GM23338 (cell line): ENCODE results near the gene FBXO9. TPM values are rescaled to one million over a fixed set of nuclear protein-coding genes. Genes with fewer than 3 reads are reported as not detected.

Experiments
- ATAC-seq: fragments of 200-7000 bp; cut with Tn5 transposase; 3 replicates; pipeline ENCODE4 v1.9.1; 2020
- DNase-seq: peaks from one replicate; pipeline ENCODE4 v3.0.0-alpha.2; 2015; ENCODE audit warnings: low spot score
- H2AFZ ChIP-seq: fragments of 200-600 bp; sonication (generic); 2 replicates; pipeline ENCODE4 v1.8.0; 2016; ENCODE audit warnings: antibody characterized with exemption, mild to moderate bottlenecking, moderate library complexity
- H3F3A ChIP-seq: fragments of 200-600 bp; sonication (generic); replicated peaks from 2 replicates; pipeline ENCODE4 v1.8.0; 2017; ENCODE audit warnings: antibody characterized with exemption, mixed run types, low read depth
- H3K27ac ChIP-seq: fragments of 200-600 bp; sonication (generic); 2 replicates; pipeline ENCODE4 v1.6.1; 2016; ENCODE audit warnings: low read depth
- H3K27me3 ChIP-seq: fragments of 200-600 bp; sonication (generic); 2 replicates; pipeline ENCODE4 v1.8.0; 2016; ENCODE audit warnings: mild to moderate bottlenecking, mixed run types, moderate library complexity; ENCODE audit not compliant: insufficient read depth
- H3K36me3 ChIP-seq: fragments of 200-600 bp; sonication (generic); 2 replicates; pipeline ENCODE4 v1.8.0; 2016; ENCODE audit warnings: mild to moderate bottlenecking; ENCODE audit not compliant: insufficient read depth
- H3K4me1 ChIP-seq: fragments of 200-600 bp; sonication (generic); 2 replicates; pipeline ENCODE4 v1.8.0; 2016; ENCODE audit warnings: mild to moderate bottlenecking, moderate library complexity; ENCODE audit not compliant: insufficient read depth
- H3K4me2 ChIP-seq: fragments of 200-600 bp; sonication (generic); 2 replicates; pipeline ENCODE4 v1.7.1; 2017; ENCODE audit warnings: mixed run types
- H3K4me3 ChIP-seq: fragments of 200-600 bp; sonication (generic); 2 replicates; pipeline ENCODE4 v1.6.1; 2016; ENCODE audit warnings: mixed run types
- H3K79me2 ChIP-seq: fragments of 200-600 bp; sonication (generic); replicated peaks from 2 replicates; pipeline ENCODE4 v1.8.0; 2017; ENCODE audit warnings: mild to moderate bottlenecking; ENCODE audit not compliant: insufficient read depth
- H3K9me2 ChIP-seq: fragments of 200-600 bp; sonication (generic); 2 replicates; pipeline ENCODE4 v1.8.0; 2017; ENCODE audit not compliant: insufficient read depth
- H4K20me1 ChIP-seq: fragments of 200-600 bp; sonication (generic); replicated peaks from 2 replicates; pipeline ENCODE4 v1.8.0; 2017; ENCODE audit warnings: mild to moderate bottlenecking; ENCODE audit not compliant: insufficient read depth
- H3K27ac Mint-ChIP-seq: 2 replicates; pipeline ENCODE4 v1.8.0; 2020; ENCODE audit warnings: inconsistent platforms, mild to moderate bottlenecking, moderate library complexity, mixed read lengths
- H3K27me3 Mint-ChIP-seq: 3 replicates; pipeline ENCODE4 v1.8.0; 2022; ENCODE audit warnings: low read depth, mild to moderate bottlenecking, moderate library complexity, mixed read lengths, inconsistent platforms; ENCODE audit not compliant: insufficient read depth, poor library complexity
- H3K36me3 Mint-ChIP-seq: 3 replicates; pipeline ENCODE4 v1.8.0; 2021; ENCODE audit warnings: low read depth, mild to moderate bottlenecking, inconsistent platforms, moderate library complexity, mixed read lengths
- H3K4me1 Mint-ChIP-seq: 3 replicates; pipeline ENCODE4 v1.8.0; 2020; ENCODE audit warnings: mild to moderate bottlenecking, inconsistent platforms, mixed read lengths
- H3K4me3 Mint-ChIP-seq: 3 replicates; pipeline ENCODE4 v1.8.0; 2021; ENCODE audit warnings: moderate library complexity, mild to moderate bottlenecking, inconsistent platforms, mixed read lengths
- H3K9me3 Mint-ChIP-seq: 3 replicates; pipeline ENCODE4 v1.8.0; 2020; ENCODE audit warnings: moderate library complexity, mild to moderate bottlenecking, inconsistent platforms, mixed read lengths
- CREB1 ChIP-seq: fragments of 250-450 bp; sonication (Bioruptor Pico); IDR thresholded peaks from 2 replicates; pipeline ENCODE4 v1.5.0; 2020; ENCODE audit warnings: low read depth, mild to moderate bottlenecking, moderate library complexity
- EZH2phosphoT487 ChIP-seq: fragments of 200-600 bp; sonication (generic); IDR thresholded peaks from one replicate; pipeline ENCODE4 v1.8.1; 2018; ENCODE audit warnings: antibody characterized with exemption; ENCODE audit not compliant: unreplicated experiment
- JUNB ChIP-seq: IDR thresholded peaks from one replicate; pipeline ENCODE4 v1.6.1; 2016; ENCODE audit warnings: antibody characterized with exemption; ENCODE audit not compliant: unreplicated experiment
- NANOG ChIP-seq: IDR thresholded peaks from 2 replicates; pipeline ENCODE4 v1.6.1; 2016; ENCODE audit warnings: antibody characterized with exemption, borderline replicate concordance
- POLR2AphosphoS5 ChIP-seq: IDR thresholded peaks from 2 replicates; pipeline ENCODE4 v1.6.1; 2016; ENCODE audit warnings: antibody characterized with exemption, low read depth
- STAT1 ChIP-seq: IDR thresholded peaks from one replicate; pipeline ENCODE4 v1.6.1; 2016; ENCODE audit warnings: antibody characterized with exemption; ENCODE audit not compliant: unreplicated experiment
- ZNF114 ChIP-seq: fragments of 250-450 bp; sonication (Bioruptor Pico); IDR thresholded peaks from 2 replicates; pipeline ENCODE4 v1.5.0; 2020; ENCODE audit warnings: mild to moderate bottlenecking, moderate library complexity
- ZNF331 ChIP-seq: fragments of 250-450 bp; sonication (Bioruptor Pico); IDR thresholded peaks from 2 replicates; pipeline ENCODE4 v1.5.0; 2020; ENCODE audit warnings: low read depth, mild to moderate bottlenecking, moderate library complexity
- polyA plus RNA-seq: library from polyadenylated mRNA; unstranded; fragments of >200 nt; fragmentation: Nextera tagmentation; extraction: Ambion mirVana; gene quantifications from 2 replicates; pipeline ENCODE4 v1.2.1, GENCODE V29; 2016
- total RNA-seq: library from RNA; depleted of rRNA; stranded (reverse); fragments of >200 nt; shearing (Covaris generic); gene quantifications from 2 replicates; pipeline ENCODE4 v1.2.3, GENCODE V29; 2014
- TF ChIP-seq, protein P1 (sequence below): fragments of 250-450 bp; sonication (Bioruptor Pico); IDR thresholded peaks from 2 replicates; pipeline ENCODE4 v1.5.0; 2020; ENCODE audit warnings: mild to moderate bottlenecking, moderate library complexity
- TF ChIP-seq, protein P2 (sequence below), 2 experiments: fragments of 200-600 bp in 1 of 2; sonication (generic) in 1 of 2; conservative IDR thresholded peaks; 2 replicates each; pipeline versions ENCODE4 v1.5.1 to v1.6.1; 2016 to 2017; ENCODE audit warnings: antibody characterized with exemption in 2 of 2, low read depth in 2 of 2, mild to moderate bottlenecking in 2 of 2, moderate library complexity in 1 of 2
- TF ChIP-seq, protein P3 (sequence below): IDR thresholded peaks from one replicate; pipeline ENCODE4 v1.6.1; 2018; ENCODE audit warnings: antibody characterized with exemption; ENCODE audit not compliant: unreplicated experiment
- TF ChIP-seq, protein P4 (sequence below): IDR thresholded peaks from 2 replicates; pipeline ENCODE4 v1.6.1; 2016; ENCODE audit warnings: antibody characterized with exemption

Gene FBXO9
- total and polyA plus RNA-seq, 2 experiments from 2014 or later = 29.8 to 32.8 TPM

DNA sequence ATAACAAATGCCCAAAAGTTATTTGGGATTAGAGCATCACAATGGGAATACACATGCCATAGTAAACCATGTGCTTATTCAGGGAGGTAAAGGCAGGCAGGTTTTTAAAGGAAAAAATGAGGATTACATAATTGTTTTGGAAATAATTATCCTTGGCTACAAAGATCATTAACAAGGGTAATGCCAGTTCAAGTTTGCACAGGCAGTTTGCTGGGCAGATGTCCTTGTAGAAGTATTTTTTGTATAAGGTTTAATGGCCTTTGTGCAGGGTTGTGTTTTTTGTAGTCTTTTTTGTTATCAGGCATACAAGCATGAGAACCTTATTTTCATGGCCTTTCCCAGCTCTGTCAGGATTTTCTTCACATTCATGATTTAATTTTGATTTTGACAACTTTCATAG is 24.7 kb downstream of the FBXO9 start:
- H3K4me1 Mint-ChIP-seq = no peaks in the 10 kb centered on the region
- no peak overlapping the region for H2AFZ ChIP-seq
- DNase-seq = no peak
- no peak for ATAC-seq
- H3K4me1 ChIP-seq = no peaks in the 10 kb centered on the region
- no peak overlapping the region for H3K27ac ChIP-seq
- H3K4me3 Mint-ChIP-seq = no peak overlapping the region
- peaks cover 20% of the 10 kb centered on the region; the same call in 1 of the 2 replicates for H3K36me3 ChIP-seq
- no peaks in the 10 kb centered on the region for H3F3A ChIP-seq
- no peak overlapping the region for H3K27ac Mint-ChIP-seq
- H3K9me2 ChIP-seq = no peaks in the 10 kb centered on the region
- peaks cover 35% of the 10 kb centered on the region for H3K36me3 Mint-ChIP-seq
- no peak overlapping the region for H3K4me2 ChIP-seq
- H3K9me3 Mint-ChIP-seq = no peaks in the 10 kb centered on the region
- no peaks in the 10 kb centered on the region for H3K27me3 Mint-ChIP-seq
- TF ChIP-seq, protein P1, sequence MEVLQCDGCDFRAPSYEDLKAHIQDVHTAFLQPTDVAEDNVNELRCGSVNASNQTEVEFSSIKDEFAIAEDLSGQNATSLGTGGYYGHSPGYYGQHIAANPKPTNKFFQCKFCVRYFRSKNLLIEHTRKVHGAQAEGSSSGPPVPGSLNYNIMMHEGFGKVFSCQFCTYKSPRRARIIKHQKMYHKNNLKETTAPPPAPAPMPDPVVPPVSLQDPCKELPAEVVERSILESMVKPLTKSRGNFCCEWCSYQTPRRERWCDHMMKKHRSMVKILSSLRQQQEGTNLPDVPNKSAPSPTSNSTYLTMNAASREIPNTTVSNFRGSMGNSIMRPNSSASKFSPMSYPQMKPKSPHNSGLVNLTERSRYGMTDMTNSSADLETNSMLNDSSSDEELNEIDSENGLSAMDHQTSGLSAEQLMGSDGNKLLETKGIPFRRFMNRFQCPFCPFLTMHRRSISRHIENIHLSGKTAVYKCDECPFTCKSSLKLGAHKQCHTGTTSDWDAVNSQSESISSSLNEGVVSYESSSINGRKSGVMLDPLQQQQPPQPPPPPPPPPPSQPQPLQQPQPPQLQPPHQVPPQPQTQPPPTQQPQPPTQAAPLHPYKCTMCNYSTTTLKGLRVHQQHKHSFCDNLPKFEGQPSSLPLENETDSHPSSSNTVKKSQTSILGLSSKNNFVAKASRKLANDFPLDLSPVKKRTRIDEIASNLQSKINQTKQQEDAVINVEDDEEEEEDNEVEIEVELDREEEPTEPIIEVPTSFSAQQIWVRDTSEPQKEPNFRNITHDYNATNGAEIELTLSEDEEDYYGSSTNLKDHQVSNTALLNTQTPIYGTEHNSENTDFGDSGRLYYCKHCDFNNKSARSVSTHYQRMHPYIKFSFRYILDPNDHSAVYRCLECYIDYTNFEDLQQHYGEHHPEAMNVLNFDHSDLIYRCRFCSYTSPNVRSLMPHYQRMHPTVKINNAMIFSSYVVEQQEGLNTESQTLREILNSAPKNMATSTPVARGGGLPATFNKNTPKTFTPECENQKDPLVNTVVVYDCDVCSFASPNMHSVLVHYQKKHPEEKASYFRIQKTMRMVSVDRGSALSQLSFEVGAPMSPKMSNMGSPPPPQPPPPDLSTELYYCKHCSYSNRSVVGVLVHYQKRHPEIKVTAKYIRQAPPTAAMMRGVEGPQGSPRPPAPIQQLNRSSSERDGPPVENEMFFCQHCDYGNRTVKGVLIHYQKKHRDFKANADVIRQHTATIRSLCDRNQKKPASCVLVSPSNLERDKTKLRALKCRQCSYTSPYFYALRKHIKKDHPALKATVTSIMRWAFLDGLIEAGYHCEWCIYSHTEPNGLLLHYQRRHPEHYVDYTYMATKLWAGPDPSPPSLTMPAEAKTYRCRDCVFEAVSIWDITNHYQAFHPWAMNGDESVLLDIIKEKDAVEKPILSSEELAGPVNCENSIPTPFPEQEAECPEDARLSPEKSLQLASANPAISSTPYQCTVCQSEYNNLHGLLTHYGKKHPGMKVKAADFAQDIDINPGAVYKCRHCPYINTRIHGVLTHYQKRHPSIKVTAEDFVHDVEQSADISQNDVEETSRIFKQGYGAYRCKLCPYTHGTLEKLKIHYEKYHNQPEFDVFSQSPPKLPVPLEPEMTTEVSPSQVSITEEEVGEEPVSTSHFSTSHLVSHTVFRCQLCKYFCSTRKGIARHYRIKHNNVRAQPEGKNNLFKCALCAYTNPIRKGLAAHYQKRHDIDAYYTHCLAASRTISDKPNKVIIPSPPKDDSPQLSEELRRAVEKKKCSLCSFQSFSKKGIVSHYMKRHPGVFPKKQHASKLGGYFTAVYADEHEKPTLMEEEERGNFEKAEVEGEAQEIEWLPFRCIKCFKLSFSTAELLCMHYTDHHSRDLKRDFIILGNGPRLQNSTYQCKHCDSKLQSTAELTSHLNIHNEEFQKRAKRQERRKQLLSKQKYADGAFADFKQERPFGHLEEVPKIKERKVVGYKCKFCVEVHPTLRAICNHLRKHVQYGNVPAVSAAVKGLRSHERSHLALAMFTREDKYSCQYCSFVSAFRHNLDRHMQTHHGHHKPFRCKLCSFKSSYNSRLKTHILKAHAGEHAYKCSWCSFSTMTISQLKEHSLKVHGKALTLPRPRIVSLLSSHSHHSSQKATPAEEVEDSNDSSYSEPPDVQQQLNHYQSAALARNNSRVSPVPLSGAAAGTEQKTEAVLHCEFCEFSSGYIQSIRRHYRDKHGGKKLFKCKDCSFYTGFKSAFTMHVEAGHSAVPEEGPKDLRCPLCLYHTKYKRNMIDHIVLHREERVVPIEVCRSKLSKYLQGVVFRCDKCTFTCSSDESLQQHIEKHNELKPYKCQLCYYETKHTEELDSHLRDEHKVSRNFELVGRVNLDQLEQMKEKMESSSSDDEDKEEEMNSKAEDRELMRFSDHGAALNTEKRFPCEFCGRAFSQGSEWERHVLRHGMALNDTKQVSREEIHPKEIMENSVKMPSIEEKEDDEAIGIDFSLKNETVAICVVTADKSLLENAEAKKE (CRISPR knock-in tag) = no peak
- no peak for TF ChIP-seq ZNF331 (CRISPR knock-in tag)
- no peak for TF ChIP-seq NANOG
- no peak for TF ChIP-seq ZNF114 (CRISPR knock-in tag)
- TF ChIP-seq, protein P2, sequence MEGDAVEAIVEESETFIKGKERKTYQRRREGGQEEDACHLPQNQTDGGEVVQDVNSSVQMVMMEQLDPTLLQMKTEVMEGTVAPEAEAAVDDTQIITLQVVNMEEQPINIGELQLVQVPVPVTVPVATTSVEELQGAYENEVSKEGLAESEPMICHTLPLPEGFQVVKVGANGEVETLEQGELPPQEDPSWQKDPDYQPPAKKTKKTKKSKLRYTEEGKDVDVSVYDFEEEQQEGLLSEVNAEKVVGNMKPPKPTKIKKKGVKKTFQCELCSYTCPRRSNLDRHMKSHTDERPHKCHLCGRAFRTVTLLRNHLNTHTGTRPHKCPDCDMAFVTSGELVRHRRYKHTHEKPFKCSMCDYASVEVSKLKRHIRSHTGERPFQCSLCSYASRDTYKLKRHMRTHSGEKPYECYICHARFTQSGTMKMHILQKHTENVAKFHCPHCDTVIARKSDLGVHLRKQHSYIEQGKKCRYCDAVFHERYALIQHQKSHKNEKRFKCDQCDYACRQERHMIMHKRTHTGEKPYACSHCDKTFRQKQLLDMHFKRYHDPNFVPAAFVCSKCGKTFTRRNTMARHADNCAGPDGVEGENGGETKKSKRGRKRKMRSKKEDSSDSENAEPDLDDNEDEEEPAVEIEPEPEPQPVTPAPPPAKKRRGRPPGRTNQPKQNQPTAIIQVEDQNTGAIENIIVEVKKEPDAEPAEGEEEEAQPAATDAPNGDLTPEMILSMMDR (conservative IDR thresholded peaks at IDR 0.05; ENCODE audit: low read depth in 2 of 2) = no peak
- TF ChIP-seq, protein P3, sequence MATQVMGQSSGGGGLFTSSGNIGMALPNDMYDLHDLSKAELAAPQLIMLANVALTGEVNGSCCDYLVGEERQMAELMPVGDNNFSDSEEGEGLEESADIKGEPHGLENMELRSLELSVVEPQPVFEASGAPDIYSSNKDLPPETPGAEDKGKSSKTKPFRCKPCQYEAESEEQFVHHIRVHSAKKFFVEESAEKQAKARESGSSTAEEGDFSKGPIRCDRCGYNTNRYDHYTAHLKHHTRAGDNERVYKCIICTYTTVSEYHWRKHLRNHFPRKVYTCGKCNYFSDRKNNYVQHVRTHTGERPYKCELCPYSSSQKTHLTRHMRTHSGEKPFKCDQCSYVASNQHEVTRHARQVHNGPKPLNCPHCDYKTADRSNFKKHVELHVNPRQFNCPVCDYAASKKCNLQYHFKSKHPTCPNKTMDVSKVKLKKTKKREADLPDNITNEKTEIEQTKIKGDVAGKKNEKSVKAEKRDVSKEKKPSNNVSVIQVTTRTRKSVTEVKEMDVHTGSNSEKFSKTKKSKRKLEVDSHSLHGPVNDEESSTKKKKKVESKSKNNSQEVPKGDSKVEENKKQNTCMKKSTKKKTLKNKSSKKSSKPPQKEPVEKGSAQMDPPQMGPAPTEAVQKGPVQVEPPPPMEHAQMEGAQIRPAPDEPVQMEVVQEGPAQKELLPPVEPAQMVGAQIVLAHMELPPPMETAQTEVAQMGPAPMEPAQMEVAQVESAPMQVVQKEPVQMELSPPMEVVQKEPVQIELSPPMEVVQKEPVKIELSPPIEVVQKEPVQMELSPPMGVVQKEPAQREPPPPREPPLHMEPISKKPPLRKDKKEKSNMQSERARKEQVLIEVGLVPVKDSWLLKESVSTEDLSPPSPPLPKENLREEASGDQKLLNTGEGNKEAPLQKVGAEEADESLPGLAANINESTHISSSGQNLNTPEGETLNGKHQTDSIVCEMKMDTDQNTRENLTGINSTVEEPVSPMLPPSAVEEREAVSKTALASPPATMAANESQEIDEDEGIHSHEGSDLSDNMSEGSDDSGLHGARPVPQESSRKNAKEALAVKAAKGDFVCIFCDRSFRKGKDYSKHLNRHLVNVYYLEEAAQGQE = no peak
- TF ChIP-seq STAT1 = no peak
- no peak for TF ChIP-seq CREB1 (CRISPR knock-in tag)
- no peak for TF ChIP-seq EZH2phosphoT487
- no peak for TF ChIP-seq JUNB
- TF ChIP-seq, protein P4, sequence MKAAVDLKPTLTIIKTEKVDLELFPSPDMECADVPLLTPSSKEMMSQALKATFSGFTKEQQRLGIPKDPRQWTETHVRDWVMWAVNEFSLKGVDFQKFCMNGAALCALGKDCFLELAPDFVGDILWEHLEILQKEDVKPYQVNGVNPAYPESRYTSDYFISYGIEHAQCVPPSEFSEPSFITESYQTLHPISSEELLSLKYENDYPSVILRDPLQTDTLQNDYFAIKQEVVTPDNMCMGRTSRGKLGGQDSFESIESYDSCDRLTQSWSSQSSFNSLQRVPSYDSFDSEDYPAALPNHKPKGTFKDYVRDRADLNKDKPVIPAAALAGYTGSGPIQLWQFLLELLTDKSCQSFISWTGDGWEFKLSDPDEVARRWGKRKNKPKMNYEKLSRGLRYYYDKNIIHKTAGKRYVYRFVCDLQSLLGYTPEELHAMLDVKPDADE = no peak
- no peak for TF ChIP-seq POLR2AphosphoS5
- no peaks in the 10 kb centered on the region for H3K79me2 ChIP-seq
- 0 out of 2 replicates have a peak, but pooled peaks cover 4% of the 10 kb centered on the region for H4K20me1 ChIP-seq
- H3K4me3 ChIP-seq = no peak overlapping the region
- no peaks in the 10 kb centered on the region for H3K27me3 ChIP-seq
